GM20431 (cell line): ENCODE results near the gene XRCC1.

Experiments
- in situ Hi-C: fragments of 300-500 bp; cut with MseI, MboI; formaldehyde crosslinking; loops from one replicate; pipeline ENCODE4 v1.15.0; 2020; ENCODE audit warnings: low sequenced_read_pairs; ENCODE audit not compliant: unreplicated experiment

The XRCC1 gene

GRCh38 chr19:43498233-43498842, 77.0 kb downstream of the XRCC1 start:
- in situ Hi-C loops, result no loop called here

GRCh38 chr19:43496960-43497359, 78.4 kb downstream of the XRCC1 start:
- in situ Hi-C loops, result no loop called here

- in situ Hi-C loops, result no loop called here
Measured at GRCh38 chr19:43495082-43495481, 80.2 kb downstream of the XRCC1 start.
